Measurements from ENCODE around the gene NEURL1B.

Gene NEURL1B

DNA sequence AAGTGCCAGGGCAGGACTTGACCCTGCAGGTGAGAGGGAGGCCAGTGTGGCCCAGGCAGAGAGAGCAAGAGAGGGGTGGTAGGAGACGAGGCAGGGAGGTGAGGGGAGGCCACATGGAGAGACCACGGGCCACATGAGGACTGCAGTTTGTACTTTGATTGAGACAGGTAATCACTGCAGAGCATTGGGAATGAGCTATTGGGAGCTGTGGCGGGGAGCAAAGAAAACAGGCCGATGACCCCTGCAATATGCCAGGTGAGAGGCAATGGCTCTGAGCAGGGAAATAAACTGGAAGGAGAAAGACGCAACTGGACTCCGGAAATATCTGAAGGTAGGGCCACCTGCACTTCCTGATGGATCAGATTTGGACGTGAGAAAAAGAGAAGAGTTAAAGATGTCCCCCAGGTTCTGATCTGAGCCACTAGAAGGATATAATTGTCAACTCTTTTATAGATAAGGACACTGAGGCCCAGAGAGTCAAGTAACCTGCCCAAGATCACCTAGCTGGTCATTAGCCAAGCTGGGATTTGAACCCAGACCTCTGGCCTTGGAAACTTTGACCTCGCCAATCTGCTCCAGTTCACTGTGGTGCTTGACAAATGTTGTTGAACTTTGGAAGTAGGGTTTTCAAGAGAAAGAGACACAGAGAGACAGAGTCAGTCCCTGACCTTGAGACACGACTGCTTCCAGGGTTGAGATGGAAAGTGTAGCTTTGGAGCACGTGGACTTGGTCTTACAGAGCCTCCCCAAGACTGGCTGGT lies 87.6 kb downstream of the NEURL1B start:
- Mint-ChIP-seq H3K27me3 (no peaks in the 10 kb centered on the region), H3K4me1 (no peaks in the 10 kb centered on the region), H3K27ac (no peak overlapping the region), H3K9me3 (no peaks in the 10 kb centered on the region), H3K36me3 (no peaks in the 10 kb centered on the region), H3K4me3 (no peak overlapping the region)
- no peak for DNase-seq
- no peak for ATAC-seq (replicated peaks)

DNA sequence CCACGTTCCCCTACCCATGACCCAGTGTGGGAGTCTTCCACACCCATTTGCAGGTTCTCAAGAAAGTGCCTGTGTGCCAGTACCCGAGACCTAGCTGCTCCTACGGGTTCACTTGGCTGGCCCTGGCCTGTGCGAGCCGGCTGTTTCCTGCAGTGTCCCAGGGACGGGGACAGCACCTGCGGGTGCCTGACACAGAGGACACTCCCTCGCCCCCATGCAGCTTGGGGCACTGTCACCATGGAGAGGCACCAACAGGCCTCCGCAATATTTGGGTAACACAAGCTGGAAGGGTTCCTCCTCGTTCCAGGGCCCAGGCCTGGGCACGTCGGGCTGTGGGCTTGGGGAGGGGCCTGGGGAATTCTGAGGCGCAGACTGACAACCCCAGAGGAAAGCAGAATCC lies 88.5 kb downstream of the NEURL1B start:
- Mint-ChIP-seq H3K4me1 (no peaks in the 10 kb centered on the region), H3K36me3 (no peaks in the 10 kb centered on the region), H3K27ac (no peak overlapping the region), H3K4me3 (no peak overlapping the region), H3K9me3 (no peaks in the 10 kb centered on the region), H3K27me3 (no peaks in the 10 kb centered on the region)
- no peak for ATAC-seq (replicated peaks)
- no peak for DNase-seq

- DNase-seq: no peak
- ATAC-seq (replicated peaks): no peak
- H3K36me3 Mint-ChIP-seq: no peaks in the 10 kb centered on the region
- H3K27me3 Mint-ChIP-seq: no peaks in the 10 kb centered on the region
- no peak overlapping the region for H3K4me3 Mint-ChIP-seq
- H3K27ac Mint-ChIP-seq: no peak overlapping the region
- no peaks in the 10 kb centered on the region for H3K4me1 Mint-ChIP-seq
- no peaks in the 10 kb centered on the region for H3K9me3 Mint-ChIP-seq
Measured at GRCh38 chr5:172730222-172730621, 89.2 kb downstream of the NEURL1B start.

- no peak for ATAC-seq (replicated peaks)
- no peak for DNase-seq
- Mint-ChIP-seq H3K27ac (no peak overlapping the region), H3K27me3 (no peaks in the 10 kb centered on the region), H3K36me3 (no peaks in the 10 kb centered on the region), H3K9me3 (no peaks in the 10 kb centered on the region), H3K4me1 (no peaks in the 10 kb centered on the region), H3K4me3 (no peak overlapping the region)
Measured at GRCh38 chr5:172730981-172731679, 90.1 kb downstream of the NEURL1B start.

- no peaks in the 10 kb centered on the region for H3K9me3 Mint-ChIP-seq
- no peak for ATAC-seq (replicated peaks)
- H3K27ac Mint-ChIP-seq: peak overlapping the region; percentile 33
- H3K27me3 Mint-ChIP-seq: no peaks in the 10 kb centered on the region
- no peak for DNase-seq
- no peak overlapping the region for H3K4me3 Mint-ChIP-seq
- no peaks in the 10 kb centered on the region for H3K36me3 Mint-ChIP-seq
- no peaks in the 10 kb centered on the region for H3K4me1 Mint-ChIP-seq
Measured at GRCh38 chr5:172731680-172732074, 90.6 kb downstream of the NEURL1B start.

- H3K4me3 Mint-ChIP-seq: no peak overlapping the region
- DNase-seq (no peak), ATAC-seq (replicated peaks) (no peak)
- H3K9me3 Mint-ChIP-seq: no peaks in the 10 kb centered on the region
- H3K4me1 Mint-ChIP-seq: no peaks in the 10 kb centered on the region
- no peak overlapping the region for H3K27ac Mint-ChIP-seq
- no peaks in the 10 kb centered on the region for H3K27me3 Mint-ChIP-seq
- H3K36me3 Mint-ChIP-seq: no peaks in the 10 kb centered on the region
Measured at GRCh38 chr5:172732201-172732865, 91.3 kb downstream of the NEURL1B start.

GRCh38 chr5:172733131-172733973 lies 92.3 kb downstream of the NEURL1B start:
- ATAC-seq (replicated peaks) (no peak), DNase-seq (no peak)
- no peaks in the 10 kb centered on the region for H3K36me3 Mint-ChIP-seq
- peak overlapping the region; percentile 48 for H3K27ac Mint-ChIP-seq
- no peak overlapping the region for H3K4me3 Mint-ChIP-seq
- no peaks in the 10 kb centered on the region for H3K27me3 Mint-ChIP-seq
- no peaks in the 10 kb centered on the region for H3K4me1 Mint-ChIP-seq
- H3K9me3 Mint-ChIP-seq: no peaks in the 10 kb centered on the region

DNA sequence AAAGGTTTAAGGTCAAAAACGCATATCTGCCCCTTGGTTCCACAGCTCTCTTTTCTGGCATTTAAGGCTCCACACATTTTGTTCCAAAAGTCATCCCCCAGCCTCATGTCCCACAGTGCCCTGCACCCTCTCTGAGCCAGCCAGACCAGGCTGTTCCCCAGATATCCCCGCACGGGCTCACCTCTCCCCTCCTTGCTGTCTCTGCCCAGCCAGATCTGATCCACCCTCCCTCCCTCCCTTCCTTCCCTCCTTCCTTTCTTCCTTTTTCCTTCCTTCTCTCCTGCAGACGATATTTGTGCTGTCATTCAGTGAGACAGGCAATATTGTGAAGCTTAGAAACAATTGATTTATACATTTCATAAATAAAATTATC lies 92.9 kb downstream of the NEURL1B start:
- Mint-ChIP-seq H3K4me3 (no peak overlapping the region), H3K36me3 (no peaks in the 10 kb centered on the region), H3K27ac (no peak overlapping the region), H3K4me1 (no peaks in the 10 kb centered on the region), H3K27me3 (no peaks in the 10 kb centered on the region), H3K9me3 (no peaks in the 10 kb centered on the region)
- DNase-seq: no peak
- ATAC-seq (replicated peaks): no peak

- H3K9me3 Mint-ChIP-seq: peaks cover 0 to 2% of the 10 kb centered on the region in 2 donors
- H3K27me3 Mint-ChIP-seq: no peaks in the 10 kb centered on the region
- ATAC-seq (replicated peaks): no peak
- H3K36me3 Mint-ChIP-seq: no peaks in the 10 kb centered on the region
- H3K27ac Mint-ChIP-seq: no peak overlapping the region
- DNase-seq: no peak
- H3K4me3 Mint-ChIP-seq: no peak overlapping the region
- no peaks in the 10 kb centered on the region for H3K4me1 Mint-ChIP-seq
Measured at GRCh38 chr5:172735141-172735831, 94.2 kb downstream of the NEURL1B start.

DNA sequence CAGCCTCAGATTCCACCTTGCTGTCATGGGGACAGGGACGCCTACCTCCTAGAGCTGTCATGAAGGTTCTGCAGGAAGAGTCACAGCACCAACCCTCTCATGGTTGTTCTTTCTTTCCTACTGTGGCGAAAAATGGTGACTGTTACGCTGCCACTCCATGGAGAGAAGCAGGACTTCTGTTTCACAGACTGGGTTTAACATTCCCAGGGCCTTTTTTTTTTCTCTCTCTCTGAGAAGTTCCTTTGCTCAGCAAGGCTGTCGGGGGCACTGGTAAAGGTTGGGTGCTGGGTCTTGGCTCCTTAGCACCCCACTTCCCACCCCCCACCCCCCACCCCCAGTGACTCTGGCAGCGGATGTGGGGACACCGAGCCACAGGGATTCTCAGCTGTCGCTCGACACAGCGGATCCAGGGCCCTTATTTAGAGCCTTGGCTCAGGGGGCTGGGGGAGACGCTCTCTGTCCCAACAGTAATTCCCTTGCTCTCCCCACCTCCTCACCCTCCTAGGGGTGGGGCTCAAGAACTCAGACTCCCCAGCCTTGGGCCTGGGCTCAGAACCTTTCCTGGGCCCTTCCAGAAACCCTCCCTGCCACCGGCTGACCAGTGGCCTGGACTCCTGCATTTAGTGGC lies 95.6 kb downstream of the NEURL1B start:
- DNase-seq (no peak), ATAC-seq (replicated peaks) (no peak)
- Mint-ChIP-seq H3K4me1 (peaks cover 4 to 9% of the 10 kb centered on the region in 2 donors), H3K9me3 (peaks cover 0 to 4% of the 10 kb centered on the region in 2 donors), H3K27ac (peak overlapping the region; percentile 75), H3K4me3 (no peak overlapping the region), H3K36me3 (peaks cover 0 to 2% of the 10 kb centered on the region in 2 donors), H3K27me3 (no peaks in the 10 kb centered on the region)

DNA sequence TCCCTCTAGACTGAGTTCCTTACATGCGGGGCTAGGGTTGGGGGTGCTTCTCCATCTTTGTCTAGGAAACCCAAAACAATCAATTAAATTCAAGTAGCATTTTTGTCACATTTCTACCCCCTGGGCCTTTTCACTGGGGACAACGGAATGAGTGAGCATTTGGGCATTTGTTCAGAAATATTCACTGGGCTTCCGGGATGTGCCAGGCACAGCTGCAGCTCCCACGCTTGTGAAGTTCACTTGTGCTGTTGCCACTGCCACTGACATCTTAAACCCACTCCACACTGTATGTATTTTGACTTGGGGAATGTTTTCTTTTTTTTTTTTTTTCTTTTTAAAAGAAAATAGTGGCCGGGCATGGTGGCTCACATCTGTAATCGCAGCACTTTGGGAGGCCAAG lies 98.3 kb downstream of the NEURL1B start:
- Mint-ChIP-seq H3K4me3 (no peak overlapping the region), H3K27me3 (no peaks in the 10 kb centered on the region), H3K36me3 (peaks cover 0 to 2% of the 10 kb centered on the region in 2 donors), H3K27ac (no peak overlapping the region), H3K9me3 (peaks cover 0 to 4% of the 10 kb centered on the region in 2 donors), H3K4me1 (peaks cover 7 to 14% of the 10 kb centered on the region in 2 donors)
- DNase-seq (no peak), ATAC-seq (replicated peaks) (no peak)

DNA sequence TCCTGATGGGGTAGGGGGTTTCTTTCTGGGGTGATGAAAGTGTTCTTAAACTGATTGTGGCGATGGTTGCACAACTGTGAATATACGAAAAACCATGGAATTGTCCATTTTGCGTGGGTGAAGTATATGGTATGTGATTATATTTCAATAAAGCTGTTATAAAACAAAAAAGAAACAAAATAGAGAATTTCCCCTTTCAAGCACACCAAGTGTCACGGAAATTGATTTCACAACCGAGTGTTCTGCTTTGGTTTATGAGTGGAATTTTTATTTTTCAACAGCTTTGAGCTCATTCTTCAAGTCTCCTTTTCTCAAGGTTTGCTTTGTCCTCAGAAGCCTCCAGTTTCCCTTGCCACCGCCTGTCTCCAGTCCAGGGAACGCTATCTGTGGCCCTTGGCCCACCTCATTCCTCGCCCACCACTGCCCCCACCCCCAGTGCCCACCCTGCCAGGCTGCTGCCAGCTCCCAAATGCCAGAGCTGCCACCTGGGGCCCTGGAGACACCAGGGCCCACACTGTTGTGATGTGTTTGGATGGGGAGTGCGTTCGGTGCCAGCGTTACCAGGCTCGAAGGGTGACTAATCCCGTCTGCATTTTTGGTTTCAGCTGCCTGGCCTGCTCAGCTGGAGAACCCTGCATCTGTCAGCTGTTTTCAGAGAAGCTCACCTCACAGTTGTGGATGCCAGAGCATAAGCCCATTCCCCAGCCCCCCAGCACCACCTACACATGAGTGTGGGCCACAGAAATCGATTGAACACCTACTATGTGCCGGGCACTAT lies 99.6 kb downstream of the NEURL1B start:
- ATAC-seq (replicated peaks) (no peak), DNase-seq (no peak)
- H3K27me3 Mint-ChIP-seq: no peaks in the 10 kb centered on the region
- peaks cover 0 to 2% of the 10 kb centered on the region in 2 donors for H3K36me3 Mint-ChIP-seq
- peaks cover 11 to 20% of the 10 kb centered on the region in 2 donors for H3K4me1 Mint-ChIP-seq
- peaks cover 0 to 4% of the 10 kb centered on the region in 2 donors for H3K9me3 Mint-ChIP-seq
- no peak overlapping the region for H3K4me3 Mint-ChIP-seq
- no peak overlapping the region for H3K27ac Mint-ChIP-seq
